Mesothelial cell of epicardium (in vitro differentiated cells): Measurements from ENCODE around the gene TLE5. TPM values are rescaled to one million over a fixed set of nuclear protein-coding genes. Genes with fewer than 3 reads are reported as not detected.

Source experiments
- total RNA-seq: library from RNA; stranded (reverse); gene quantifications from 3 replicates; pipeline ENCODE4 v1.2.1, GENCODE V29; 2021

The TLE5 gene
- total RNA-seq, 1 donor from 2014 or later: 417 TPM

Other genes with a start within 250 kb of the TLE5 start
- gene ZNF554, start 242.6 kb downstream of the TLE5 start, total RNA-seq: 12.6 to 13.3 TPM (median 13.2 TPM) in 3 replicates
- gene ZNF555, start 221.0 kb downstream of the TLE5 start, total RNA-seq: 10.6 to 12.9 TPM (median 10.6 TPM) in 3 replicates
- gene ZNF556, start 195.2 kb downstream of the TLE5 start, total RNA-seq: 0.05 to 0.11 TPM (median 0.09 TPM) in 3 replicates
- gene ZNF57, start 161.6 kb downstream of the TLE5 start, total RNA-seq: 3.9 to 4.5 TPM (median 4.1 TPM) in 3 replicates
- 7.8 to 9.9 TPM (median 7.9 TPM) in 3 replicates for gene ZNF77, start 117.5 kb downstream of the TLE5 start, total RNA-seq
- gene TLE6, start 84.9 kb downstream of the TLE5 start, total RNA-seq: 4.3 to 7.6 TPM (median 6.9 TPM) in 3 replicates
- 101 to 103 TPM (median 101 TPM) in 3 replicates for gene TLE2, start 33.2 kb downstream of the TLE5 start, total RNA-seq
- 35.9 to 40.0 TPM (median 36.3 TPM) in 3 replicates for gene GNA11, start 31.9 kb upstream of the TLE5 start, total RNA-seq
- gene GNA15, start 73.5 kb upstream of the TLE5 start, total RNA-seq: 0.09 to 0.13 TPM (median 0.13 TPM) in 3 replicates
- not detected in 3 replicates for gene S1PR4, start 116.3 kb upstream of the TLE5 start, total RNA-seq
- 51.2 to 53.0 TPM (median 51.5 TPM) in 3 replicates for gene NCLN, start 123.4 kb upstream of the TLE5 start, total RNA-seq
- gene CELF5, start 162.2 kb upstream of the TLE5 start, total RNA-seq: 2.3 to 2.6 TPM (median 2.4 TPM) in 3 replicates